AG10803 (cell line): ENCODE data around the gene KL.
A peak's percentile ranks its signal among the peaks of the same experiment; 100 is the strongest.

Source experiments
- DNase-seq: peaks from one replicate; pipeline ENCODE4 v3.0.0; 2010; ENCODE audit warnings: low read depth
- H3K4me3 ChIP-seq: 2 replicates; pipeline ENCODE4 v1.5.1; 2011; ENCODE audit warnings: mild to moderate bottlenecking, low read length, control low read depth
- CTCF ChIP-seq: conservative IDR thresholded peaks from 2 replicates; pipeline ENCODE4 v1.5.1; 2011; ENCODE audit warnings: mild to moderate bottlenecking, low read length, control low read depth, inconsistent platforms

The KL gene

GRCh38 chr13:33016414-33017322, at the start of gene KL:
Gene KL, plus strand, starts transcription at chr13:33016423. Its CDS starts 18 bp downstream, at chr13:33016441.
- no peak for TF ChIP-seq CTCF
- DNase-seq: no peak
- no peak within 1 kb of the TSS for H3K4me3 ChIP-seq

- no peak for TF ChIP-seq CTCF
- no peak for DNase-seq
- H3K4me3 ChIP-seq: no peak overlapping the region
Observed at GRCh38 chr13:32967584-32968182, 48.5 kb upstream of the KL start.

- no peak overlapping the region for H3K4me3 ChIP-seq
- no peak for TF ChIP-seq CTCF
- no peak for DNase-seq
Observed at GRCh38 chr13:32968316-32968715, 47.9 kb upstream of the KL start.

- no peak for DNase-seq
- H3K4me3 ChIP-seq: no peak overlapping the region
- no peak for TF ChIP-seq CTCF
Observed at GRCh38 chr13:32968793-32969192, 47.4 kb upstream of the KL start.

GRCh38 chr13:32969516-32969941, 46.7 kb upstream of the KL start:
- DNase-seq: peak; percentile 53
- no peak for TF ChIP-seq CTCF
- H3K4me3 ChIP-seq: peak overlapping the region; percentile 44

GRCh38 chr13:32976056-32976805, 40.0 kb upstream of the KL start:
- no peak for DNase-seq
- no peak for TF ChIP-seq CTCF
- no peak overlapping the region for H3K4me3 ChIP-seq
